Middle frontal gyrus (tissue), 1 donor: Measurements from ENCODE around the gene AAK1.
"Not testable (repeated sequence)": the region's sequence is repeated elsewhere in the genome, so short reads cannot be mapped to it uniquely, and the experiment has no call there.

Source experiments
- DNase-seq: peaks from one replicate; pipeline ENCODE4 v3.0.0-alpha.2; 2015; ENCODE audit warnings: low spot score; ENCODE audit errors: extremely low spot score

AAK1 gene

DNA sequence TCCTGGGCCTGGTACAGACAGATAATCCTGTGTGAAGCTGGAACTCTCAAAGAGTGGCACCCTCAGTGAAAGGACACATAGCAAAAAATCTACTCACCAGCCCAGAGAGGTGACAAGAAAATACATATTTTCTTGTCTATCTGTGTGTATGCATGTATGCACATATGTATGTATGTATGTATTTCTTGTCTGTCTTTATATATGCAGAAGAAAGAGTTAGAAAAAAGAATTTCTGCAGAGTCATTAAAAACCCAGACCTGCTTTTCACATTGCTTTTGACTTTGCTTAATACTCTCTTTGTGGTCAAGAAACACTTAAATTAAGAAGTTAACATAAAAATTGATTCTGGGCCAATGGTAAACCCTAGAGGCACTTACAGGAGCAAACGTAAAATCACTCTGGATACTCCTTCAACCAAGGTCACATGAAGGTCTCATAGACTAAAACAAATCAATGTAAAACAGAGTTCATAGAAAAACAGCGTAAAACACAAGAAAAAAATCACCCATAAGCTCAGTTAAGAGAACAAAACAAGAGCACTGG is 16.5 kb upstream of the AAK1 start:
- DNase-seq: no peak

DNA sequence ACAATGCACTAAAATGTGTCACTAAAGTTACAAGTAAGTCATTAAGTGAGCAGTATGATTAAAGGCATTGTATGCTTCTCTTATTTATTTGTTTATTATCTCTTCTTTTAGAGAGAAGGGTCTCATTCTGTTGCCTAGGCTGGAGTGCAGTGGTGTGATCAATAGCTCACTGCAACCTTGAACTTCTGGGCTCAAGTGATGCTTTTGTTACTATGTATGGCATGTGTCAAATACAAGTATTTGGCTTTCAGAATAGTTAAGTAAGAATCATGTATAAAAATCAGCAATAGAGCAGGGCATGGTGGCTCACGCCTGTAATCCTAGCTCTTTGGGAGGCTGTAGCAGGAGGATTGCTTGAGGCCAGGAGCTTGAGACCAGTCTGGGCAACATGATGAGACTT is 15.8 kb upstream of the AAK1 start:
- no peak for DNase-seq

DNA sequence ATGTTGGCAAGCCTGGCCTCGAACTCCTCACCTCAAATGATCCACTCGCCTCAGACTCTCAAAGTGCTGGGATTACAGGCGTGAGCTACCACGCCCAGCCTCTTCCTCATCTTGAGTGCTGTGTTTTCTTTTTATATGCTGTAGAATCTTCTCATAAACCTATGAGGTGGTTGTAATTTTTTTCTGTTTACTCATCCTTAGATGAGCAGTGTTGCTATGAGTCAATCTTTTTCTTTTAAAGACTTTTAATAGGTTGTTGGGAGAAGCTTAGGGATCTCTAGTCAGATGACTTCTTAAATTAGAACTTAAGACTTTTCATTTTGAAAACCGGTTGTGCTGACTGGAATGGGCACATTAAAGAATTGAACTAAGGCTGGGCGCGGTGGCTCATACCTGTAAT is 8.7 kb upstream of the AAK1 start:
- no peak for DNase-seq

DNA sequence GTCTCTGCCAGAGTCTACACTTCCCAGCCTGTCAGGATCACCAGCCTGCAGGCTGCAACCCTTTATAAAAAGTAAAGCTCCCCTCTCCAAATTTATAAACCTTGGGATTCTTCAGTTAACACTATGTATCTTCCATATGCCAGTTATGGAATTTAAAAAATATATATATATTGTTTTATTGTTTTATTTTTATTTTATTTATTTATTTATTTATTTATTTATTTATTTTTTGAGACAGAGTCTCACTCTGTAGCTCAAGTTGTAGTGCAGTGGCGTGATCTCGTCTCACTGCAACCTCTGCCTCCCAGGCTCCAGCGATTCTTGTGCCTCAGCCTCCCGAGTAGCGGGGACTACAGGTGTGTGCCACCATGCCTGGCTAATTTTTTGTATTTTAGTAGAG is 3.7 kb upstream of the AAK1 start:
- not testable (repeated sequence) for DNase-seq

DNA sequence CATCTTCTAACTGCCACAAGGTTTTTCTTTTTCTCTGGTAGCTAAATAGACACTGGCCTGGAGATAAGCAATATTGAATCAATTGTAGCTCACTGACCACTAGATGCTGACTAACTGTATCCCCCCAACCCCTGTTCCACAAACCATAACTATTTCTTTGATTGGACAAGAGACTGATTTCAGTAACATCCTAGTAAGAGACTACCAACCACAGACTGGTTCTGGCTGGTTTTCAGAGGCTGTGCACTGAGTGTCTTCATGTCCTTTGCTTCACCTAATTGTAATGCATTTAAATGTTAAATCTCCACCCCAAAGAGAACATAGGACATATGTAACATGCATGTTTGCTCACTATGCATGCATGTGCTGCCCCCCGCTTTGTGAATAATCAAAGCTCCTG is 3.2 kb upstream of the AAK1 start:
- DNase-seq: no peak

DNA sequence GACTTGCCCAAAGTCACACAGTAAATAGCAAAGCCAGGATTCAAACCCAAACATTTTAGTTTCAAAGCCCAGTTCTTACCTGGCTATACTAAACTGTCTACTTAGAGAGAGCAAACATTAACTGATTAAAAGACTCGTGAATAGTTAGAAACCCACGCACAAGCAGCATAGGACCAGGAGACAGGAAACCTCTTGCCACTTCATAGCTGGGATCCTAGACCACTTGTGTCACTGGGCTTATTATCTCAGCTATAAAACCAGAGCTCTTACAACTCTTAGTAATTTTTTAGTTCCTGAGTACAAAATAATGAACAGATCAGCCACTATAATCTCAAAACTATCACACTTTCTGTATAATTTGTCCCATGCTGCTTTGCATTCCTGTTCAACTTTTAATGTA is 2.4 kb upstream of the AAK1 start:
- no peak for DNase-seq

DNA sequence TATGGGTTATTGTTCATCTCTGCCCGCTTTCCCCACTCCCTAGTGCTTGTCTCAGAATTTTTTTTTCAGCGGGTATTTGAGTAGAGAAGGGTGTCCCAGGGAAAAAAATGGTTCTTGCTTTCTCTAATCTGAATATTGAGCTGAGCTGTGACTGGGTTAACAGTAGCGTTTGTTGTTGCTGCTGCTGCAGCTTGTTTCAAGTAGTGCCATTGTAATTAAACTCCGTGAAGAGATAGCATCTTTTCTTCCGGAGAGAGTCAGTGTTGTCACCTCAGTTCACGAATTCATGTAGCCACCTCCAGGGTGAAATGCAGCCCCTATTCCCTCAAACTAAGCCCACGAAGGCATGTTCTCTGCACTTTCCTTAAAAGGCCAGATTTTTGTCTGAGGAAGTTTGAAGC is 1.5 kb upstream of the AAK1 start:
- no peak for DNase-seq

DNA sequence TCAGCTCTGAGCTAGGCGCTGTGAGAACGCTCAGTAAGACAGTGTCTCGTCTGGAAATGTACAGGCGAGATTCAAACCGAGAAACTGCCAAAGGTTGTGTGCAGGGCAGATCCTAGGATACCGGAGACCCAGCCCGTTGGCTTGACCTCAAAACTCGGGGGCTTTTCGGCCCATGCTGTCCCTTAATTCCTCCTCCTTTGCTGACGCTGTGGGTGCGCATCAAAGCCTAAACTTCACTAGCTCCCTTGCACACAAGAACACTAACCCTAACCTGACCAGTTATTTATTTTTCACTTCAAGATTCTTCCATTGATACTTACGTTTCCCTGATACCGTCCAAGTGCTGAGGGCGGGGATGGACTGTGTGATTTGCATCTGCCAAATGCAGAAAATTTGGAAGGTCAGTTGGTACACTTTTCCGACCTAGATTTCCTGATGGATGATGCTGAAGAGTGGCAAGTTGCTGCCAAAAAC is 1.0 kb upstream of the AAK1 start:
- no peak for DNase-seq

DNA sequence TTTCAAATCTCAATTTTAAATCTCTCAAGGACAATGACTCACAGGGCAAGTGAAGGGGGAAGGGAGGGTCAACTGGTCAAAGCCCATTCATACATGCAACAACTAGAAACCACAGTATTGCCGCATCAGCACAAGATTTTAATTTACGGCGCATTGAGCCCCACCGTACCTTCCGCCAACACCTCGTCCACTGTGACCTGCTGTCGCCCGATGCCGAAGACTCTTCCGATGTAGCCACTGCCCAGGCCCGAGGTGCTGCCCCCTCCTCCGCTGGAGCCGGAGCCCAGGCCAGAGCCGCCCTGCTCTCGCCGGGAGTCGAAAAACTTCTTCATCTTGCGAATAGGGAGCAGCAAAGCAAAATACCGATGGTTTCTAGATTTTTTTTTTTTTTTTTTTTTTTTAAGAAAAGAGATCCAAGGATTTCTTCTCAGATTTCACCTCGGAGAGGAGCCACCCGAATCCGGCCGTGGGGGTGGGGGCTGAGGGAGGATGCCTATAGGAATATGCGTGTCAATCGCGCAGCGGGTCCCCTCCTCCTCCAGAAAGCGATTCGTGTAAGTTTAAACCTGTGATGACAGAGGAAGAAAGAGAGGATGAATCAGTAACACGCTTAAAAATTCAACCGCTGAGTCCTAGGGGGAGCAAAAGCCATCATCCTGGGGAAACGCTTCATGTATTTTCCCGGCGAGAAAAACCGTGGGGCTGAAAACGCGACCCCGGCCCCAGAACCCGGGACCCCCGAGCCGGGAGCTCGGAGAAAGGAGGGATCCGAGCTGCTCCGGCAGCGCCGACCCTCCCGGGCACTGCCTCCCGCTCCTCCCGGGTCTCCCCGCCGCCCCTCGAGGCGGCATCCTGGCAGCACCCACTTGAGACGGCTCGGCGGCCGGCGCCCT is 584 bp downstream of the AAK1 start:
- DNase-seq: no peak

DNA sequence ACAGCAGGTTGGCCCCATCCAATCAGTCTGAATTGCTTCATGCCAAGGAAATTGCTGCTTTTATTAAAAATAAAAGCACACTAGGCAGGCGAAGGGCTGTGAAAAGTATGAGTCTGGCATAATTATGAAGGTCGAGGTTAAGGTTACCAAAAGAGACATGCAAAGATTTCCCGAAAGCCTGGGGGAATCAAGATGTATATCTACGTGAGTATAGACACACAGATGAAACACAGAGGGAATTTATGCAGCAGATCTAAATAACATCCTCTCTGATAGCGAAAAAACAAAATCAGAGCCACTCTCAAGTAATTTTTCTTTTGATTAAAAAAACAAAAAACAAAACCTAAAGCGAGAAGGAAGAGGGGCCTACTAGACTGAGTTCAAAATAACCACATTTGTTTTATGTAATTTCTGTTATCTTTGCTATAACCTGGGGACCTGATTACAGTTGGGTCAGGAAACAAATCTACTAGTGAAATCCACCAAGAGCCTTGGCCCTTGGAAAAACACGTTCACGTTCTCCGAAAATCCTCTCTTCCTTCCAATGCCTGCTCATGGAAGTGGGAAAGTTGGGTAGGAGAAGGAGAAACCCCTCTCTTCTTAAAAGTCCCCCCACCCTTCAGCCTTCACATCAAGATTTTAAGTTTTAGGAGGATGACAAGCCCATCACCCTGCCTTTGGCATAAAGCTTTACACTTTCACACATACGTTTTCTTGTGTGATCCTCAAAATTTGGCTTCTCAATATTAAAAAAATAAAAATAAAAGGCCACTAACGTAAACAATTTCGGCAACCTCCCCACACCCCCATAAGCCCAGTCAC is 1.4 kb downstream of the AAK1 start:
- DNase-seq: no peak

DNA sequence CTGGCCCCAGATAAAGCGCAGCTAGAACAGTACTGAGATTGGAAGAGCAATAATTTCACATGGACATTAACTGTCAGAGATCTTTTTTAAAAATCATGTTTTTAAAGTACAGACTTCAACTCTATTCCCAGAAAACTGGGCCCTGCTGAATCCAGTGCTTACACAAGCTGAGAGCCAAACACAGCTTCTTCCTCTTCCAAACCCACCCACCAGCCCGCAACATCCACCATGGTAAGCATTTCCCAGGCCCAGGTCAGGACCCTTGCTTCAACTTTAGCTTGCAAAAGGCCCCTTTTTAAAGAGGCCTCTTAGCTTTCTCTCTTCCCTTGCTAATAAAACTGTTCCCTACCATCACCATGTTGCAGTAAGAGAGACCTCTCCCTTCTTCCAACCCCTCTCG is 2.1 kb downstream of the AAK1 start:
- no peak for DNase-seq

DNA sequence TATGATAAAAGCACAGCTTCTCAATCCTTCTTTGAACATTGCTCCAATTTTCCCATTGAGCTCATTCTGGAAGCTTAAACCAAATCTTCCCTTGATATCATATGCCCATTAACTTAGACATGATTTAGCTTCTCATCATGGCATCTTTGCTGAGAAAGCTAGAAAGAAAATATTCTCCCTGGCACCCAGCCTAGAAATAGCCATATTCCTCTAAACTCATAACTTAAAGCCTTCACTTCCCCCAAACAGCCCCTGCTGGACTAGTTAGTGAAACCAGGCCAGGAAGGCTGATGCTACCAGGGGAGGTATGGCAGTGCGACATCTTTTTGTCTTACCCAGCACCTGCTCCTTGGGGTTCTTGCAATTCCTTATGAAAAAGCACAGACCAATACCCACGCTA is 4.3 kb downstream of the AAK1 start:
- DNase-seq: no peak

DNA sequence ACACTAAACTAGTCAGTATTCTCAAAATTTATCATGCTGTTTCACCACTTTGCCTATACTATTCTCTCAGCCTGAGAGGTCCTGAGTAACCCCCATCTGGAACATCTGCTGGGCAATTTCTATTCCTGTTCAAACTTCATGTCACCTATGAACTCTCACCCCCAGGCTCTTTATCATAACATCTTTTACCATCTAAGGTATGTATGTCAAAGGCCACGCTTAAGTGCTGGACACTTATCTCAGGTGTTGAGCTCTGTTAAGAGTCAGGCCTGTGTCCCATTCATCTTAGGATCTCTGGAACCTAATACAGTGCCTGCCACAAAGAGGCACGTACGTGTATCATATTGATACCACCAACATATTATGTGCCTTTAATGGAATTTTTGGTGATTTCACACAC is 4.9 kb downstream of the AAK1 start:
- DNase-seq: no peak

DNA sequence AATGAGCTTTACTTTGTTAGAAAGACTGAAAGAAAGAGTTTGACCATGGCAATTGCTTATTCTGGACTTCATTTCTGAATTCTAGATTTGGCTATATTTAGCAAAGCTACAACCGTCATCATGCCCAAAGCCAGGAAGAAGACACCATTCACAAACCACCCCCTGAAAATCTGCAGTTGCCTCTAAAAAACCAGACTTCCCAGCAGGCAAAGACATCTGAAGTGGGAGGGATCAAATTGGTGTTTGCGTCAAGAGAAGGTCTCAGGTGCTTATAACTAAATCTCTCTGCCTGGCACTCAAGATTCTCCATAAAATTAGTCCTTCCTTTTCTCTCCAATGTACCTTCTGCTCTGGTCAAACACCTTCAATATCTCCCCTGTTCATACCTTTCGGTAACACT is 5.6 kb downstream of the AAK1 start:
- DNase-seq: no peak

DNA sequence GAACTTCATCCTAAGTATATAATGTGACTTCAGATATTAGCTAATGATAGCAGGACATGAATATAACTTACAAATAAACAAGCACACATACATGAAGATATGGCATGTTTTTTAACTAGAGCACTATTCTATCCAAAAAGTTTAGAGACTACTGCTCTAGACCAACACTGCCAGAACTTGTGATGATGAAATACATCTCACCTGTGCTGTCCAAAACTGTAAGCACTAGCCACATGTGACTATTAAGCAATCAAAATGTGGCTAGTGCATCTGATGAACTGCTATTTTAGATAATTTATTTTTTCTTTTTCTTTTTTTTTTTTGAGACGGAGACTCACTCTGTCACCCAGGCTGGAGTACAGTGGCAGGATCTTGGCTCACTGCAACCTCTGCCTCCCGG is 7.1 kb downstream of the AAK1 start:
- no peak for DNase-seq

DNA sequence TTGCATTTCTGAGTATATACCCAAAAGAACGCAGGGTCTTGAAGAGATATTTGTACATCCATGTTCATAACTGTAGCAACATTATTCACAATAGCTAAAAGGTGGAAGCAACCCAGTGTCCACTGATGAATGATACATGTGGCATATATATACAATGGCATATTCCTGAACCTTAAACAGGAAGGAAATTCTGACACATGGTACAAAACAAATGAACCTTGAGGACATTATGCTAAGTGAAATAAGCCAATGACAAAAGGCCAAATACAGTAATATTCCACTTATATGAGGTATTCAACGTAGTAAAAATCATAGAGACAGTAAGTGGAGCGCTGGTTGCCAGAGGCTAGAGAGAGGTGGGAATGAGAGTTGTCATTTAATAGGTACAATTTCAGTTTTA is 8.1 kb downstream of the AAK1 start:
- no peak for DNase-seq

DNA sequence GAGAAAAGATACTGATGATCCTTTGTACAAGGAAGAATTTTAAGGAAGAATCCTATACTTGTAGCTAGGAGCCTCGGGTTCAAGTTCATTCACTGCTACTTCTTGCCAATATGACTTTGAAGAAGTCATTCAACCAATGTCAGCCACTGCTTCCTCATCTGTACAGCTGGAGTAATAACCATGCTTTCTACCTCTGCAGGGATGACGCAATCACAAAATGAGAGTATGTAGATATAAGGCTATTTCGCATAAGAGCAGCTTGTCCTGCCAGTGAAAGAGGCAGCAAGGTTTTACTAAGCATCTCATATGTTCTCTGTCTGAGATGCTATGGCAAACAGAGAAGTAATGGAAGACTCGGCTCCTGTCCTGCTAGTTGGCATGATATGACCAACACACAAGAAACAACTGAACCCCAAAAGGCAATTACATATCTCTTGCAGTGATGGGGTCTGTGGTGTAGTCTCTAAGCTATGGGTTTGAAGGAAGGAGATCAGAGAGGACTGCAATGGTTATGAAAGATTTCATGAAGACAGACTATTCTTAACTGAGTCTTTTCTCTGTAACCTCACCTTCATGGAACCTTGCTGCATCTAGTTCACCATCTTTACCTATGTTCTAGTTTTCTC is 9.2 kb downstream of the AAK1 start:
- DNase-seq: no peak

DNA sequence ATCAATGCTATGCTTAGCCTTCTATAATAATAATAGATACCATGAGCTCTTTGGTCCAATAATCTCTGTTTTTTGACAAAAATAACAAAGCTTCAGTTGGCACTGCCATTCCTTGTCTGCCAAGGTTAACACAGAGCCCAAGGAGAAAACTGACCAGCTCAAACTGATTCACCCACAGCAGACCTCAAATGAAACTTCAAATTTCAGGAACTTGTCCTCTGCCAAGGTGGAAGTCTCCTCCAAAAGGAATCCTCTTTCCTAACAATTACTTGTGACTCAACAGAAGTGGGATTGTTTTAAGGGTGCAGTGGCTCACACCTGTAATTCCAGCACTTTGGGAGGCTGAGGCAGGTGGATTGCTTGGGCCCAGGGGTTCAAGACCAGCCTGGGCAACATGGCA is 12.1 kb downstream of the AAK1 start:
- no peak for DNase-seq

DNA sequence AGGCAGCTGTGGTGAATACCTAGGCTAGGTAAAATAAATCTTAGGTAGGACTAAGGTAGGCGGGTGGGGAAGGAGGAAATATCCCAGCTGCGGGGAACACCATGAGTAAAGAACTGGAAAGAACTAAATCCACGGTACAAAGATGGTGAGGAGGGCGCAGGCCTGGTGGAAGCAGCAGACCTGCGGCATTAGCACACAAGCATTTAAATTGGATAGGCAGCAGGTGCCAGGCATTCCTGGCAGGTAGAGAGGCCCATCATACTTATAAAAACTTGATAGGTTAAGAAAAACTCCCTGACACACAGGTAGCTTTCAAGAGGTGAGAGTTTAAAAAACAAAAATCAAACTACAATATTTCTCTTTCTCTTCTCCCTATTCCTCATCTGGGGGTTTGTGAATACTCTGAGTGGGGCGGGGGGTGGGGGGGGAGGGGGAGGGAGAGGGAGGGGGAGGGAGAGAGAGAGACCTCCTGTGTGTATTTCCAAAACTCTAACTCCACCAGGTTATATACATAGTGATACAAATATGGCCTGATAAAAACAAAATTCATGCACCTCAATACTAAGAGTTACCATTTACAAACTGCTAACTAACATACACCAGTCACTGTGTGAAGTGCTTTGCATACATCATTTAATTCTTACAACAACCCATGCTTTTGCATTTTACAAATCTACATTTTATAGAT is 13.5 kb downstream of the AAK1 start:
- no peak for DNase-seq

DNA sequence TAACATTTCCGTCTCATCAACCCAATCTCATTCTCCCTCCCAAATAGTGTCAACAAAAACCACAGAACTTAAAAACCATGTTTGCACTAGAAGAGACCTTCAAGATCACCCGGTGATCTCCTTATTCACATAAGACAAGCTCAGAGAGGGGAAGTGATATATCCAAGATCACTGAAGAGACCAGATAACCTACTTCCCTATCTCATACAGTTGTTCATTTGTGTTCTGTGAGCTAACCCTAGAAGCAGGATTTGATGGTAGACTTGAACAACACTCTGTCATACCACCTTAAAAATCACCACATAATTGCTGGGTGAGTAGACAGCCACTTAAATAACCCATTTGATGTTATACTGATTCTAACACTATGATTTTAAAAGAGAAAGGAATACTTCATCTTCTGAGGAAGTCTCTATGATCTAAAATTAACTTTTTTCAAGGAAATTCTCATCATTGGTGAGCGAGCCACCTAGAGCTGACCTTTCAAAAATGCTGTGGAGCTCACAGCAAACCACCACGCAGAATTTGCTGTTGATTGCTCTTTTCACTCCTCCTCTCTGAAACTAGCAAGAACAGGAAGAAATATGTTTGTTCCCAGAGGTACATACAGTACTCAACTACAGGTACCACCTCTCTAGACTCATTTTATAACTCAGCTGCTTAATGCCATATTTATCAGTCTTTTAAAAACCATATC is 15.1 kb downstream of the AAK1 start:
- DNase-seq: no peak
